Dendritic cell treated with granulocyte-macrophage colony-stimulating factor and Interleukin-4, amounts not matched to agents 40 ng/mL and 50 ng/mL, for 4 days (primary cell): Measurements from ENCODE around the gene FUT8.
"Not testable (repeated sequence)": the region's sequence is repeated elsewhere in the genome, so short reads cannot be mapped to it uniquely, and the experiment has no call there.

ENCODE experiments used
- H3K27ac Mint-ChIP-seq: one replicate; pipeline ENCODE4 v1.8.0; 2022; ENCODE audit warnings: mild to moderate bottlenecking, mixed read lengths
- H3K27me3 Mint-ChIP-seq: one replicate; pipeline ENCODE4 v1.8.0; 2022; ENCODE audit warnings: mild to moderate bottlenecking, mixed read lengths
- H3K36me3 Mint-ChIP-seq: one replicate; pipeline ENCODE4 v1.8.0; 2022; ENCODE audit warnings: low read depth, mixed read lengths
- H3K4me1 Mint-ChIP-seq: one replicate; pipeline ENCODE4 v1.8.0; 2022; ENCODE audit warnings: low read depth, mixed read lengths
- H3K4me3 Mint-ChIP-seq: one replicate; pipeline ENCODE4 v1.8.0; 2022; ENCODE audit warnings: mild to moderate bottlenecking, moderate library complexity, mixed read lengths
- H3K9me3 Mint-ChIP-seq: one replicate; pipeline ENCODE4 v1.8.0; 2022; ENCODE audit warnings: mixed read lengths
- intact Hi-C: fragments of 100-400 bp; cut with micrococcal nuclease; formaldehyde crosslinking; loops from one replicate; pipeline ENCODE4 v1.15.0; 2022

FUT8 gene

GRCh38 chr14:65628664-65629063, 216.1 kb downstream of the FUT8 start:
- Mint-ChIP-seq H3K27me3 (no peaks in the 10 kb centered on the region), H3K9me3 (peaks cover 6% of the 10 kb centered on the region), H3K36me3 (peaks cover 12% of the 10 kb centered on the region), H3K4me1 (no peaks in the 10 kb centered on the region), H3K4me3 (no peak overlapping the region), H3K27ac (no peak overlapping the region)
- intact Hi-C loops: no loop called here

- H3K27me3 Mint-ChIP-seq: no peaks in the 10 kb centered on the region
- H3K4me3 Mint-ChIP-seq: no peak overlapping the region
- H3K4me1 Mint-ChIP-seq: no peaks in the 10 kb centered on the region
- peaks cover 14% of the 10 kb centered on the region for H3K36me3 Mint-ChIP-seq
- no peak overlapping the region for H3K27ac Mint-ChIP-seq
- H3K9me3 Mint-ChIP-seq: peaks cover 20% of the 10 kb centered on the region
- intact Hi-C loops: no loop called here
Observed at GRCh38 chr14:65631040-65631439, 218.5 kb downstream of the FUT8 start.

- Mint-ChIP-seq H3K27me3 (no peaks in the 10 kb centered on the region), H3K36me3 (peaks cover 14% of the 10 kb centered on the region), H3K4me3 (no peak overlapping the region), H3K4me1 (no peaks in the 10 kb centered on the region), H3K9me3 (peaks cover 27% of the 10 kb centered on the region), H3K27ac (no peak overlapping the region)
- intact Hi-C loops: no loop called here
Observed at GRCh38 chr14:65632487-65632886, 220.0 kb downstream of the FUT8 start.

GRCh38 chr14:65633666-65634065, 221.1 kb downstream of the FUT8 start:
- intact Hi-C loops, H3K4me3 Mint-ChIP-seq, H3K27me3 Mint-ChIP-seq, H3K4me1 Mint-ChIP-seq, H3K27ac Mint-ChIP-seq: not testable (repeated sequence)
- H3K36me3 Mint-ChIP-seq: peaks cover 14% of the 10 kb centered on the region
- peaks cover 27% of the 10 kb centered on the region for H3K9me3 Mint-ChIP-seq

GRCh38 chr14:65637780-65638179, 225.2 kb downstream of the FUT8 start:
- Mint-ChIP-seq H3K4me3 (no peak overlapping the region), H3K36me3 (peaks cover 8% of the 10 kb centered on the region), H3K4me1 (no peaks in the 10 kb centered on the region), H3K27ac (no peak overlapping the region), H3K9me3 (peaks cover 21% of the 10 kb centered on the region), H3K27me3 (no peaks in the 10 kb centered on the region)
- intact Hi-C loops: no loop called here

GRCh38 chr14:65639216-65639615, 226.7 kb downstream of the FUT8 start:
- no peaks in the 10 kb centered on the region for H3K36me3 Mint-ChIP-seq

GRCh38 chr14:65650826-65651225, 238.3 kb downstream of the FUT8 start:
- Mint-ChIP-seq H3K27me3 (no peaks in the 10 kb centered on the region), H3K9me3 (peaks cover 41% of the 10 kb centered on the region), H3K36me3 (no peaks in the 10 kb centered on the region), H3K4me3 (no peak overlapping the region), H3K27ac (no peak overlapping the region), H3K4me1 (no peaks in the 10 kb centered on the region)
- intact Hi-C loops: no loop called here

More at GRCh38 chr14:65639216-65639615, 226.7 kb downstream of the FUT8 start:
- no peaks in the 10 kb centered on the region for H3K27me3 Mint-ChIP-seq
- peaks cover 21% of the 10 kb centered on the region for H3K9me3 Mint-ChIP-seq
- H3K4me3 Mint-ChIP-seq: no peak overlapping the region
- H3K27ac Mint-ChIP-seq: no peak overlapping the region
- no peaks in the 10 kb centered on the region for H3K4me1 Mint-ChIP-seq
- intact Hi-C loops: no loop called here

GRCh38 chr14:65656554-65656953, 244.0 kb downstream of the FUT8 start:
- Mint-ChIP-seq H3K36me3 (no peaks in the 10 kb centered on the region), H3K27ac (no peak overlapping the region)
- intact Hi-C loops: no loop called here

GRCh38 chr14:65658202-65658601, 245.7 kb downstream of the FUT8 start:
- no peaks in the 10 kb centered on the region for H3K36me3 Mint-ChIP-seq
- no peak overlapping the region for H3K4me3 Mint-ChIP-seq
- no peaks in the 10 kb centered on the region for H3K4me1 Mint-ChIP-seq
- no peak overlapping the region for H3K27ac Mint-ChIP-seq
- no peaks in the 10 kb centered on the region for H3K27me3 Mint-ChIP-seq
- intact Hi-C loops: no loop called here
- H3K9me3 Mint-ChIP-seq: peaks cover 31% of the 10 kb centered on the region

More at GRCh38 chr14:65656554-65656953, 244.0 kb downstream of the FUT8 start:
- no peaks in the 10 kb centered on the region for H3K27me3 Mint-ChIP-seq
- peaks cover 46% of the 10 kb centered on the region for H3K9me3 Mint-ChIP-seq
- H3K4me3 Mint-ChIP-seq: no peak overlapping the region
- no peaks in the 10 kb centered on the region for H3K4me1 Mint-ChIP-seq

- H3K27me3 Mint-ChIP-seq: no peaks in the 10 kb centered on the region
- H3K4me3 Mint-ChIP-seq: no peak overlapping the region
- H3K4me1 Mint-ChIP-seq: no peaks in the 10 kb centered on the region
- H3K27ac Mint-ChIP-seq: no peak overlapping the region
- intact Hi-C loops: no loop called here
- H3K36me3 Mint-ChIP-seq: no peaks in the 10 kb centered on the region
- H3K9me3 Mint-ChIP-seq: peaks cover 6% of the 10 kb centered on the region
Observed at GRCh38 chr14:65661865-65662264, 249.3 kb downstream of the FUT8 start.

GRCh38 chr14:65664436-65664835, 251.9 kb downstream of the FUT8 start:
- intact Hi-C loops: no loop called here
- Mint-ChIP-seq H3K4me1 (no peaks in the 10 kb centered on the region), H3K27me3 (no peaks in the 10 kb centered on the region), H3K9me3 (no peaks in the 10 kb centered on the region), H3K36me3 (no peaks in the 10 kb centered on the region), H3K27ac (no peak overlapping the region), H3K4me3 (no peak overlapping the region)

- H3K27me3 Mint-ChIP-seq: no peaks in the 10 kb centered on the region
- H3K36me3 Mint-ChIP-seq: no peaks in the 10 kb centered on the region
- H3K4me1 Mint-ChIP-seq: no peaks in the 10 kb centered on the region
- intact Hi-C loops: no loop called here
- no peak overlapping the region for H3K4me3 Mint-ChIP-seq
- H3K27ac Mint-ChIP-seq: no peak overlapping the region
- H3K9me3 Mint-ChIP-seq: no peaks in the 10 kb centered on the region
Observed at GRCh38 chr14:65676361-65677014, 264.0 kb downstream of the FUT8 start.

GRCh38 chr14:65685572-65685971, 273.0 kb downstream of the FUT8 start:
- Mint-ChIP-seq H3K27me3 (no peaks in the 10 kb centered on the region), H3K4me1 (no peaks in the 10 kb centered on the region), H3K9me3 (peaks cover 8% of the 10 kb centered on the region), H3K4me3 (no peak overlapping the region), H3K36me3 (no peaks in the 10 kb centered on the region), H3K27ac (no peak overlapping the region)
- intact Hi-C loops: no loop called here

- intact Hi-C loops: no loop called here
- no peak overlapping the region for H3K4me3 Mint-ChIP-seq
- peaks cover 17% of the 10 kb centered on the region for H3K9me3 Mint-ChIP-seq
- no peaks in the 10 kb centered on the region for H3K27me3 Mint-ChIP-seq
- no peaks in the 10 kb centered on the region for H3K4me1 Mint-ChIP-seq
- H3K36me3 Mint-ChIP-seq: no peaks in the 10 kb centered on the region
- no peak overlapping the region for H3K27ac Mint-ChIP-seq
Observed at GRCh38 chr14:65686761-65687160, 274.2 kb downstream of the FUT8 start.

GRCh38 chr14:65689070-65689469, 276.5 kb downstream of the FUT8 start:
- intact Hi-C loops: no loop called here
- Mint-ChIP-seq H3K27ac (no peak overlapping the region), H3K27me3 (no peaks in the 10 kb centered on the region), H3K4me3 (no peak overlapping the region), H3K36me3 (no peaks in the 10 kb centered on the region), H3K9me3 (peaks cover 29% of the 10 kb centered on the region), H3K4me1 (no peaks in the 10 kb centered on the region)
